GM23248 (cell line): ENCODE measurements around the gene CSRNP3. TPM values are rescaled to one million over a fixed set of nuclear protein-coding genes. Genes with fewer than 3 reads are reported as not detected.

Experiments
- DNase-seq: peaks from one replicate; pipeline ENCODE4 v3.0.0-alpha.2; 2015
- H2AFZ ChIP-seq: fragments of 200-600 bp; sonication (generic); 2 replicates; pipeline ENCODE4 v1.6.1; 2016; ENCODE audit warnings: antibody characterized with exemption
- H3F3A ChIP-seq: fragments of 200-600 bp; sonication (generic); 2 replicates; pipeline ENCODE4 v1.6.1; 2016; ENCODE audit warnings: mild to moderate bottlenecking, antibody characterized with exemption, mixed run types; ENCODE audit not compliant: insufficient read depth
- H3K27ac ChIP-seq: fragments of 200-600 bp; sonication (generic); 2 replicates; pipeline ENCODE4 v1.5.1; 2016; ENCODE audit warnings: mild to moderate bottlenecking
- H3K27me3 ChIP-seq: fragments of 200-600 bp; sonication (generic); replicated peaks from 2 replicates; pipeline ENCODE4 v1.6.1; 2016; ENCODE audit warnings: mild to moderate bottlenecking; ENCODE audit not compliant: insufficient read depth
- H3K36me3 ChIP-seq: fragments of 200-600 bp; sonication (generic); 2 replicates; pipeline ENCODE4 v1.6.1; 2016; ENCODE audit warnings: low read depth, mild to moderate bottlenecking
- H3K4me1 ChIP-seq: fragments of 200-600 bp; sonication (generic); 2 replicates; pipeline ENCODE4 v1.6.1; 2016; ENCODE audit warnings: mild to moderate bottlenecking; ENCODE audit not compliant: insufficient read depth
- H3K4me2 ChIP-seq: fragments of 200-600 bp; sonication (generic); one replicate; pipeline ENCODE4 v1.6.1; 2016; ENCODE audit warnings: mild to moderate bottlenecking; ENCODE audit not compliant: unreplicated experiment
- H3K4me3 ChIP-seq: fragments of 200-600 bp; sonication (generic); 2 replicates; pipeline ENCODE4 v1.5.1; 2016; ENCODE audit warnings: mild to moderate bottlenecking
- H3K79me2 ChIP-seq: fragments of 200-600 bp; sonication (generic); 2 replicates; pipeline ENCODE4 v1.6.1; 2016; ENCODE audit warnings: mild to moderate bottlenecking; ENCODE audit not compliant: insufficient read depth
- H3K9ac ChIP-seq: fragments of 200-600 bp; sonication (generic); 2 replicates; pipeline ENCODE4 v1.6.1; 2016; ENCODE audit warnings: mild to moderate bottlenecking
- H3K9me2 ChIP-seq: fragments of 200-600 bp; sonication (generic); 2 replicates; pipeline ENCODE4 v1.6.1; 2016; ENCODE audit warnings: mixed run types, mild to moderate bottlenecking, moderate library complexity; ENCODE audit not compliant: insufficient read depth
- H3K9me3 ChIP-seq: fragments of 200-600 bp; sonication (generic); one replicate; pipeline ENCODE4 v1.6.1; 2017; ENCODE audit warnings: low read depth
- H4K20me1 ChIP-seq: fragments of 200-600 bp; sonication (generic); 2 replicates; pipeline ENCODE4 v1.6.0; 2016; ENCODE audit not compliant: insufficient read depth
- EZH2 ChIP-seq: fragments of 200-600 bp; sonication (generic); IDR thresholded peaks from 2 replicates; pipeline ENCODE4 v1.6.1; 2018; ENCODE audit warnings: antibody characterized with exemption, mild to moderate bottlenecking; ENCODE audit not compliant: insufficient read depth, poor library complexity, severe bottlenecking
- EZH2phosphoT487 ChIP-seq: fragments of 200-600 bp; sonication (generic); IDR thresholded peaks from 2 replicates; pipeline ENCODE4 v1.6.1; 2018; ENCODE audit warnings: antibody characterized with exemption, moderate library complexity, mild to moderate bottlenecking, low read depth; ENCODE audit not compliant: insufficient read depth
- WGBS, 2 experiments: methylation state at CpG; one replicate each; pipeline ENCODE4 v1.1.6; 2015 to 2017; ENCODE audit warnings: low lambda C conversion rate in 2 of 2, low coverage in 1 of 2; ENCODE audit errors: missing lambda C conversion rate in 2 of 2; 5-methylcytosine and 5-hydroxymethylcytosine counted together
- in situ Hi-C: fragments of 300-500 bp; cut with MboI; formaldehyde crosslinking; loops from 2 replicates; pipeline ENCODE4 v1.15.0; 2020
- polyA plus RNA-seq: library from polyadenylated mRNA; unstranded; fragments of >200 nt; fragmentation: Nextera tagmentation; extraction: Ambion mirVana; gene quantifications from 2 replicates; pipeline ENCODE4 v1.2.1, GENCODE V29; 2016
- total RNA-seq: library from RNA; depleted of rRNA; stranded (reverse); fragments of >200 nt; shearing (Covaris generic); gene quantifications from 2 replicates; pipeline ENCODE4 v1.2.3, GENCODE V29; 2014

Gene CSRNP3
- total and polyA plus RNA-seq, 2 experiments from 2014 or later = 0.43 to 0.73 TPM

DNA sequence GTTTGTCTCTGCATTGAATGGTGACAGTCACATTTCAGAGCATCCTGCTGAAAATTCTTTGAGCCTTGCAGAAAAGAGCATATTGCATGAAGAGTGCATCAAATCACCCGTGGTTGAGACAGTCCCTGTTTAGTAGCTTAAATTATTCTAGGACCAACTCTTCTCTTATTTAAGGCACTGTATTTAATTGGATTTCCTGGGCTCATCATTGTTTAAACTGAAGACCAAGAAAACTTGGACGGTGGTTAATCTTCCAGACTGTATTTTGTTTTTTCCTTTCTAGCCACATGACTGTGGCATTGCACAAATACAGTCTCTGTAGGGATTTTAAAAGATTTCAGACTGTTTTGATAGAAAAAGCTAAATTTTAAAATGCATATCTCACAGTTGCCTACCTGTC is 210.1 kb downstream of the CSRNP3 start:
- 66 to 72% methylated on average over 2 of the region's 2 CpGs for WGBS, 2 experiments
- Histone ChIP-seq H3K9ac (no peak overlapping the region), H3K4me1 (no peaks in the 10 kb centered on the region), H3K27me3 (no peaks in the 10 kb centered on the region), H3K9me2 (no peaks in the 10 kb centered on the region; the same call in 1 of the 2 replicates), H3K36me3 (no peaks in the 10 kb centered on the region), H3K79me2 (no peaks in the 10 kb centered on the region), H3K4me3 (no peak overlapping the region), H2AFZ (no peak overlapping the region), H3K9me3 (no peaks in the 10 kb centered on the region), H3K27ac (no peak overlapping the region), H3F3A (no peaks in the 10 kb centered on the region), H4K20me1 (no peaks in the 10 kb centered on the region), H3K4me2 (no peak overlapping the region)
- in situ Hi-C loops = loop anchor here (10.0 kb wide), 1 partner anchor 275 kb away; no protein-coding TSS in a partner anchor
- no peak for TF ChIP-seq EZH2phosphoT487
- no peak for TF ChIP-seq EZH2
- no peak for DNase-seq

DNA sequence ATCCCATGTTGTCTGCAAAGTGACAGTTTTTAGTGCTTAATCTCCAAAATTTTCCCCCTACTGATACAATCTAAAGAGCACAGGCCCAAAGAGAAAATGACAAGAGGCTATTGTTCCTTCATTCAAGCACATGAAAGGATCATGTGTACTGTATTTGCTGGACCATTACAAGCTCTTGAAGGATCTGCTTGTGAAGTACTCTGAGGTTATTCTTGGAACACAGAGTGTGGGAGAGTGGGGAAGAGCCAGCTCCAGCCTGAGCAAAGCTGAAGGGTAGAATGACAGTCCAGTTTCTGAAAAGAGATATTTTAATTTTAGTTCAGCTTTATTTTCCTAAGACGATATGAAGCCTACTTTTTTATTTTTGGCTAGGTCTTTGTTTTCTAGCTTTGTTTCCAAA is 212.3 kb downstream of the CSRNP3 start:
- Histone ChIP-seq H3K4me3 (no peak overlapping the region), H3K79me2 (no peaks in the 10 kb centered on the region), H3F3A (no peaks in the 10 kb centered on the region), H3K4me2 (no peak overlapping the region), H3K36me3 (no peaks in the 10 kb centered on the region), H3K4me1 (no peaks in the 10 kb centered on the region), H4K20me1 (no peaks in the 10 kb centered on the region), H3K9me2 (no peaks in the 10 kb centered on the region), H3K9me3 (no peaks in the 10 kb centered on the region), H3K27ac (no peak overlapping the region), H2AFZ (no peak overlapping the region), H3K27me3 (no peaks in the 10 kb centered on the region), H3K9ac (no peak overlapping the region)
- no peak for DNase-seq
- WGBS, 2 experiments = 2 to 11% methylated on average over 1 of the region's 1 CpG
- in situ Hi-C loops = loop anchor here (10.0 kb wide), 1 partner anchor 277 kb away; no protein-coding TSS in a partner anchor
- no peak for TF ChIP-seq EZH2
- TF ChIP-seq EZH2phosphoT487 = no peak

DNA sequence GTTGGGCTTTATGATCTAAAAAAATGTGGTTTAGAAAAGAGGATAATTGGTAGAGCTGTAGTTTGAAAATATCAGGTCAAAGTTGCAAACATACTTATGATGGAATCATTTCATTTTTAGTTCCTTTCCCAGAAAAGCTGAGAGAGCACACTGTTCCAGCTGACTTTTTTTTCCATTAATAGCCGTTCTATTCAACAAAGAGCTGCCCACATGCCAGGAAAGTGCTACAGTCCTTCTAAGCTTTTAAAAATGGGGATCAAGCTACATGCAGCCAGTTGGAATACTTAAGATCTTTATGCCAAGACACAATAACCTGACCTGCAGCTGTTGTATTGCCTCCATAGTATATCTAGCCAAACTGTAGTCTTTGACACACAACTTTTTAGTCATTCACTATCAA is 213.0 kb downstream of the CSRNP3 start:
- H3K4me1 ChIP-seq = no peaks in the 10 kb centered on the region
- in situ Hi-C loops = loop anchor here (10.0 kb wide), 1 partner anchor 278 kb away; no protein-coding TSS in a partner anchor
- H3F3A ChIP-seq = no peaks in the 10 kb centered on the region
- H3K27ac ChIP-seq = no peak overlapping the region
- no peaks in the 10 kb centered on the region for H3K79me2 ChIP-seq
- no peaks in the 10 kb centered on the region for H3K9me2 ChIP-seq
- H3K27me3 ChIP-seq = no peaks in the 10 kb centered on the region
- no peak for DNase-seq
- no peak overlapping the region for H2AFZ ChIP-seq
- H3K9me3 ChIP-seq = no peaks in the 10 kb centered on the region
- no peaks in the 10 kb centered on the region for H4K20me1 ChIP-seq
- H3K36me3 ChIP-seq = no peaks in the 10 kb centered on the region
- H3K4me2 ChIP-seq = no peak overlapping the region
- TF ChIP-seq EZH2phosphoT487 (no peak), EZH2 (no peak)
- H3K4me3 ChIP-seq = no peak overlapping the region
- WGBS, 2 experiments = 16 to 21% methylated on average over 1 of the region's 1 CpG
- no peak overlapping the region for H3K9ac ChIP-seq

DNA sequence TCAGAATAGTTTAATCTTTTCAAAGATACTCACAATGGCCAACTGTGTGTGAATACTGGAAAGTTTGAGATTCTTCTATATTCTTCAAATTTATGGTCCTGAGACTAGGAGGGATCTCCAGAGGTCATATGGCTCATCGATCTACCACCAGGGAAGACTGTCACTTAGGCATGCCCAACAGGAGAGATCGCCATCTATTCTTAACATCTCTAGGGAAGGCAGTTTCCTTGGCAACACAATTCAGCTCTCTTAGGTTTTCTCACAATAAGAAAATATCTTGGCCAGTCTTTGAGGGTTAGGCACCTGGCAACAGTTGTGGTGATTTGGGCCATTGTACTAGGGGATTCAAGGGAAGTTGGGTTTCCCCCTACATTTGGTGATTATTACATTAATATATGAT is 217.3 kb downstream of the CSRNP3 start:
- TF ChIP-seq EZH2 (no peak), EZH2phosphoT487 (no peak)
- H4K20me1 ChIP-seq = no peaks in the 10 kb centered on the region
- H3K4me3 ChIP-seq = no peak overlapping the region
- H3K79me2 ChIP-seq = no peaks in the 10 kb centered on the region
- no peaks in the 10 kb centered on the region for H3K9me3 ChIP-seq
- H3K9ac ChIP-seq = no peak overlapping the region
- no peak overlapping the region for H3K27ac ChIP-seq
- H3K4me2 ChIP-seq = no peak overlapping the region
- WGBS, 2 experiments = 64 to 72% methylated on average over 2 of the region's 2 CpGs
- no peak for DNase-seq
- no peaks in the 10 kb centered on the region for H3K27me3 ChIP-seq
- H3F3A ChIP-seq = no peaks in the 10 kb centered on the region
- no peaks in the 10 kb centered on the region for H3K36me3 ChIP-seq
- no peaks in the 10 kb centered on the region for H3K4me1 ChIP-seq
- no peaks in the 10 kb centered on the region for H3K9me2 ChIP-seq
- in situ Hi-C loops = loop anchor here (10.0 kb wide), 1 partner anchor 282 kb away; no protein-coding TSS in a partner anchor
- no peak overlapping the region for H2AFZ ChIP-seq
